Measurements from ENCODE around the gene NADSYN1.
"Not testable (repeated sequence)": the region's sequence is repeated elsewhere in the genome, so short reads cannot be mapped to it uniquely, and the experiment has no call there.

DNA sequence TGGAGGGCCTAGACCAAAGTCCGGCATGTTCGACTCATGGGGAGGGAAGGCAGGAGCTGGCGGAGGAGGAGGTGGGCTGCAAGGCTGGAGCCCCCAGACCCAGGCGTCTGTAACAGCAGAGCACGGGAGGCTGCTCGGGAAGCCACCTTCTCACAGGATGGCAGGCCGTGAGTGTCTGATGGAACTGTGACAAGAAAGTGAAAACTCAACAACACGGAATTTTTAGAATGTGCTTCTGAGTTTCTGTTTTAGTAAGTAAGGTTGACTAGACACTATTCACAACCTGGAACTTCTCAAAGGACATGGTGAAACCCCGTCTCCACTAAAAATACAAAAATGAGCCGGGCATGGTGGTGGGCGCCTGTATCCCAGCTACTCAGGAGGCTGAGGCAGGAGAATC lies 87.0 kb downstream of the NADSYN1 start:
- TF ChIP-seq, protein P1, sequence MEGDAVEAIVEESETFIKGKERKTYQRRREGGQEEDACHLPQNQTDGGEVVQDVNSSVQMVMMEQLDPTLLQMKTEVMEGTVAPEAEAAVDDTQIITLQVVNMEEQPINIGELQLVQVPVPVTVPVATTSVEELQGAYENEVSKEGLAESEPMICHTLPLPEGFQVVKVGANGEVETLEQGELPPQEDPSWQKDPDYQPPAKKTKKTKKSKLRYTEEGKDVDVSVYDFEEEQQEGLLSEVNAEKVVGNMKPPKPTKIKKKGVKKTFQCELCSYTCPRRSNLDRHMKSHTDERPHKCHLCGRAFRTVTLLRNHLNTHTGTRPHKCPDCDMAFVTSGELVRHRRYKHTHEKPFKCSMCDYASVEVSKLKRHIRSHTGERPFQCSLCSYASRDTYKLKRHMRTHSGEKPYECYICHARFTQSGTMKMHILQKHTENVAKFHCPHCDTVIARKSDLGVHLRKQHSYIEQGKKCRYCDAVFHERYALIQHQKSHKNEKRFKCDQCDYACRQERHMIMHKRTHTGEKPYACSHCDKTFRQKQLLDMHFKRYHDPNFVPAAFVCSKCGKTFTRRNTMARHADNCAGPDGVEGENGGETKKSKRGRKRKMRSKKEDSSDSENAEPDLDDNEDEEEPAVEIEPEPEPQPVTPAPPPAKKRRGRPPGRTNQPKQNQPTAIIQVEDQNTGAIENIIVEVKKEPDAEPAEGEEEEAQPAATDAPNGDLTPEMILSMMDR (IDR thresholded peaks at IDR 0.05; ENCODE audit: poor library complexity, severe bottlenecking) = not testable (repeated sequence)
- TF ChIP-seq, protein P2, sequence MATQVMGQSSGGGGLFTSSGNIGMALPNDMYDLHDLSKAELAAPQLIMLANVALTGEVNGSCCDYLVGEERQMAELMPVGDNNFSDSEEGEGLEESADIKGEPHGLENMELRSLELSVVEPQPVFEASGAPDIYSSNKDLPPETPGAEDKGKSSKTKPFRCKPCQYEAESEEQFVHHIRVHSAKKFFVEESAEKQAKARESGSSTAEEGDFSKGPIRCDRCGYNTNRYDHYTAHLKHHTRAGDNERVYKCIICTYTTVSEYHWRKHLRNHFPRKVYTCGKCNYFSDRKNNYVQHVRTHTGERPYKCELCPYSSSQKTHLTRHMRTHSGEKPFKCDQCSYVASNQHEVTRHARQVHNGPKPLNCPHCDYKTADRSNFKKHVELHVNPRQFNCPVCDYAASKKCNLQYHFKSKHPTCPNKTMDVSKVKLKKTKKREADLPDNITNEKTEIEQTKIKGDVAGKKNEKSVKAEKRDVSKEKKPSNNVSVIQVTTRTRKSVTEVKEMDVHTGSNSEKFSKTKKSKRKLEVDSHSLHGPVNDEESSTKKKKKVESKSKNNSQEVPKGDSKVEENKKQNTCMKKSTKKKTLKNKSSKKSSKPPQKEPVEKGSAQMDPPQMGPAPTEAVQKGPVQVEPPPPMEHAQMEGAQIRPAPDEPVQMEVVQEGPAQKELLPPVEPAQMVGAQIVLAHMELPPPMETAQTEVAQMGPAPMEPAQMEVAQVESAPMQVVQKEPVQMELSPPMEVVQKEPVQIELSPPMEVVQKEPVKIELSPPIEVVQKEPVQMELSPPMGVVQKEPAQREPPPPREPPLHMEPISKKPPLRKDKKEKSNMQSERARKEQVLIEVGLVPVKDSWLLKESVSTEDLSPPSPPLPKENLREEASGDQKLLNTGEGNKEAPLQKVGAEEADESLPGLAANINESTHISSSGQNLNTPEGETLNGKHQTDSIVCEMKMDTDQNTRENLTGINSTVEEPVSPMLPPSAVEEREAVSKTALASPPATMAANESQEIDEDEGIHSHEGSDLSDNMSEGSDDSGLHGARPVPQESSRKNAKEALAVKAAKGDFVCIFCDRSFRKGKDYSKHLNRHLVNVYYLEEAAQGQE (IDR thresholded peaks at IDR 0.05; ENCODE audit: borderline replicate concordance) = not testable (repeated sequence)
